WTC11 (cell line): ENCODE data around the gene HAUS6. TPM values are rescaled to one million over a fixed set of nuclear protein-coding genes. Genes with fewer than 3 reads are reported as not detected.

Source experiments
- ATAC-seq: fragments of 200-7000 bp; cut with Tn5 transposase; 2 replicates; pipeline ENCODE4 v1.10.0; 2021; ENCODE audit warnings: mild to moderate bottlenecking, moderate library complexity
- CTCF ChIA-PET: fragments of 300-600 bp; sonication (Branson Sonifier 250); formaldehyde crosslinking; loops from one replicate; lab custom pipeline; 2021; ENCODE audit warnings: antibody characterized with exemption; lab: Charles Lee
- POLR2A ChIA-PET: fragments of 350-600 bp; sonication (Branson Sonifier 250); formaldehyde crosslinking; loops from one replicate; lab custom pipeline; 2021; ENCODE audit warnings: antibody characterized with exemption; lab: Charles Lee
- DNase-seq: peaks from one replicate; pipeline ENCODE4 v3.0.0; 2021; ENCODE audit warnings: low spot score
- H3K27ac Mint-ChIP-seq: 2 replicates; pipeline ENCODE4 v1.8.0; 2021; ENCODE audit warnings: mixed read lengths
- H3K27me3 Mint-ChIP-seq: 2 replicates; pipeline ENCODE4 v1.8.0; 2021; ENCODE audit warnings: low read depth, mild to moderate bottlenecking, moderate library complexity, mixed read lengths
- H3K36me3 Mint-ChIP-seq: 2 replicates; pipeline ENCODE4 v1.8.0; 2021; ENCODE audit warnings: mixed read lengths
- H3K4me1 Mint-ChIP-seq: 2 replicates; pipeline ENCODE4 v1.8.0; 2022; ENCODE audit warnings: mixed read lengths
- H3K4me3 Mint-ChIP-seq: 2 replicates; pipeline ENCODE4 v1.8.0; 2021; ENCODE audit warnings: mild to moderate bottlenecking, moderate library complexity, mixed read lengths
- H3K9me3 Mint-ChIP-seq: 2 replicates; pipeline ENCODE4 v1.8.0; 2021; ENCODE audit warnings: mixed read lengths
- ATF1 ChIP-seq: sonication (generic); formaldehyde crosslinking; IDR thresholded peaks from 2 replicates; pipeline ENCODE4 v1.8.1; 2023; ENCODE audit warnings: mild to moderate bottlenecking, moderate library complexity, missing genetic modification reagents
- CREM ChIP-seq: sonication (generic); formaldehyde crosslinking; IDR thresholded peaks from 2 replicates; pipeline ENCODE4 v1.8.1; 2022; ENCODE audit warnings: mild to moderate bottlenecking, missing genetic modification reagents, moderate library complexity
- EMX1 ChIP-seq: fragments of 250-450 bp; sonication (Bioruptor Pico); IDR thresholded peaks from 2 replicates; pipeline ENCODE4 v1.8.0; 2021; ENCODE audit warnings: mild to moderate bottlenecking
- GABPB1 ChIP-seq: sonication (generic); formaldehyde crosslinking; IDR thresholded peaks from 2 replicates; pipeline ENCODE4 v1.8.1; 2023; ENCODE audit warnings: mild to moderate bottlenecking, missing genetic modification reagents
- NFYB ChIP-seq: sonication (generic); formaldehyde crosslinking; conservative IDR thresholded peaks from 2 replicates; pipeline ENCODE4 v1.8.0; 2022; ENCODE audit warnings: low read depth, missing genetic modification reagents
- NR2C2 ChIP-seq: sonication (generic); formaldehyde crosslinking; IDR thresholded peaks from 2 replicates; pipeline ENCODE4 v1.8.0; 2022; ENCODE audit warnings: mild to moderate bottlenecking, missing genetic modification reagents
- NR3C1 ChIP-seq: sonication (generic); formaldehyde crosslinking; conservative IDR thresholded peaks from 2 replicates; pipeline ENCODE4 v1.8.1; 2023; ENCODE audit warnings: low read depth, mild to moderate bottlenecking, missing genetic modification reagents
- RELA ChIP-seq: sonication (generic); formaldehyde crosslinking; IDR thresholded peaks from 2 replicates; pipeline ENCODE4 v1.8.1; 2022; ENCODE audit warnings: missing genetic modification reagents, mild to moderate bottlenecking, borderline replicate concordance
- RORB ChIP-seq: fragments of 250-450 bp; sonication (Bioruptor Pico); IDR thresholded peaks from 2 replicates; pipeline ENCODE4 v1.9.0; 2021; ENCODE audit warnings: mild to moderate bottlenecking
- ZNF121 ChIP-seq: sonication (generic); formaldehyde crosslinking; IDR thresholded peaks from 2 replicates; pipeline ENCODE4 v1.8.0; 2023; ENCODE audit warnings: missing genetic modification reagents
- ZNF219 ChIP-seq: sonication (generic); formaldehyde crosslinking; IDR thresholded peaks from 2 replicates; pipeline ENCODE4 v1.8.0; 2023; ENCODE audit warnings: missing genetic modification reagents, mild to moderate bottlenecking, borderline replicate concordance
- ZNF423 ChIP-seq: fragments of 250-450 bp; sonication (Bioruptor Pico); IDR thresholded peaks from 2 replicates; pipeline ENCODE4 v2.1.2; 2022; ENCODE audit warnings: mild to moderate bottlenecking, moderate library complexity
- total RNA-seq: library from RNA; stranded (reverse); gene quantifications from 3 replicates; pipeline ENCODE4 v1.2.3, GENCODE V29; 2021
- TF ChIP-seq, protein P1 (sequence below): fragments of 250-450 bp; sonication (Bioruptor Pico); IDR thresholded peaks from 2 replicates; pipeline ENCODE4 v2.1.2; 2022; ENCODE audit warnings: mild to moderate bottlenecking, moderate library complexity
- TF ChIP-seq, protein P2 (sequence below): sonication (generic); formaldehyde crosslinking; IDR thresholded peaks from 2 replicates; pipeline ENCODE4 v1.8.0; 2022; ENCODE audit warnings: mild to moderate bottlenecking, missing genetic modification reagents
- TF ChIP-seq, protein P3 (sequence below): sonication (generic); formaldehyde crosslinking; IDR thresholded peaks from 2 replicates; pipeline ENCODE4 v1.8.1; 2022; ENCODE audit warnings: low read depth, missing genetic modification reagents, borderline replicate concordance
- TF ChIP-seq, protein P4 (sequence below): sonication (generic); formaldehyde crosslinking; IDR thresholded peaks from 2 replicates; pipeline ENCODE4 v1.8.0; 2023; ENCODE audit warnings: missing genetic modification reagents, mild to moderate bottlenecking, borderline replicate concordance
- TF ChIP-seq, protein P5 (sequence below): sonication (generic); formaldehyde crosslinking; IDR thresholded peaks from 2 replicates; pipeline ENCODE4 v1.8.0; 2022; ENCODE audit warnings: mild to moderate bottlenecking, missing genetic modification reagents

The HAUS6 gene
- total RNA-seq, 1 experiment from 2014 or later: 43.3 TPM

DNA sequence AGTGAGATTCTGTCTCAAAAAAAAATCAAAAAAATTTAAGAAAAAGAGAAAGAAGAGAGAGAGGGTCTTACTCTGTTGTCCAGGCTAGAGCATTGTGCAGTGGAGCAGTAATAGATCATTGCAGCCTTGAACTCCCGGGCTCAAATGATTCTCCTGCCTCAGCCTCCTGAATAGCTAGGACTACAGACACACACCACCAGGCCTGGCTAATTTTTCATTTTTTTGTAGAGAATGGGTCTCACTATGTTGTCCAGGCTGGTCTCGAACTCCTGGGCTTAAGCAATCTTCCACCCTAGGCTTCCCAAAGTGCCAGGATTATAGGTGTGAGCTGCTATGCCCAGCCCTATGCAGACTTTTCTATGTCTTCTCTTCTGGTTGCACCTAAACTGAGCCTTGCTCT lies 28.5 kb downstream of the HAUS6 start:
- H3K27ac Mint-ChIP-seq: no peak overlapping the region
- ATAC-seq: no peak
- H3K9me3 Mint-ChIP-seq: no peaks in the 10 kb centered on the region
- H3K36me3 Mint-ChIP-seq: peaks cover 60% of the 10 kb centered on the region
- POLR2A ChIA-PET: no interaction called here
- peak; percentile 64; the same call in 1 of the 2 replicates for TF ChIP-seq ZNF121 (CRISPR knock-in tag)
- TF ChIP-seq, protein P1, sequence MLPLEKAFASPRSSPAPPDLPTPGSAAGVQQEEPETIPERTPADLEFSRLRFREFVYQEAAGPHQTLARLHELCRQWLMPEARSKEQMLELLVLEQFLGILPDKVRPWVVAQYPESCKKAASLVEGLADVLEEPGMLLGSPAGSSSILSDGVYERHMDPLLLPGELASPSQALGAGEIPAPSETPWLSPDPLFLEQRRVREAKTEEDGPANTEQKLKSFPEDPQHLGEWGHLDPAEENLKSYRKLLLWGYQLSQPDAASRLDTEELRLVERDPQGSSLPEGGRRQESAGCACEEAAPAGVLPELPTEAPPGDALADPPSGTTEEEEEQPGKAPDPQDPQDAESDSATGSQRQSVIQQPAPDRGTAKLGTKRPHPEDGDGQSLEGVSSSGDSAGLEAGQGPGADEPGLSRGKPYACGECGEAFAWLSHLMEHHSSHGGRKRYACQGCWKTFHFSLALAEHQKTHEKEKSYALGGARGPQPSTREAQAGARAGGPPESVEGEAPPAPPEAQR: no peak
- TF ChIP-seq, all 79 proteins: peak for 1
- Mint-ChIP-seq H3K4me1 (no peaks in the 10 kb centered on the region), H3K4me3 (no peak overlapping the region), H3K27me3 (no peaks in the 10 kb centered on the region)
- CTCF ChIA-PET: no interaction called here
- no peak for DNase-seq

DNA sequence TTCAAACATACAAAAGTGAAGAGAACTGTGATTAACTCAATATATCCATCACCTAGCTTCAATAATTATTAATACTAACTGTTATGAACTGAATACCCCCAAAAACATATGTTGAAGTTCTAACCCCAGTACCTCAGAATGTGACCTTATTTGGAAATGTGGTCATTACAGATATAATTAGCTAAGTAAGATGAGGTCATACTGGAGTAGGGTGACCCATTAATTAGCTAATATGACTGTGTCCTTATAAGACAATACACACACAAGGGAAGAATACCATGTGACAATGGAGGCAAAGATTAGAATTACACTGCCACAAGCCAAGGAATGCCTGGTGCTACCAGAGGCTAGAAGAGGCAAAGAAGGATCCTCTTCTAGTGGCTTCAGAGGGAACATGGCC lies 45.7 kb downstream of the HAUS6 start:
- H3K27me3 Mint-ChIP-seq: no peaks in the 10 kb centered on the region
- no peaks in the 10 kb centered on the region for H3K9me3 Mint-ChIP-seq
- DNase-seq (no peak), ATAC-seq (no peak)
- peak overlapping the region; percentile 19; the same call in 1 of the 2 replicates for H3K27ac Mint-ChIP-seq
- H3K4me1 Mint-ChIP-seq: peaks cover 21% of the 10 kb centered on the region
- H3K36me3 Mint-ChIP-seq: peaks cover 62% of the 10 kb centered on the region
- ChIA-PET POLR2A (no interaction called here), CTCF (interaction anchor here (1.0 kb wide), 1 partner anchor 408 kb away, joined by 3 read pairs; no protein-coding TSS in a partner anchor)
- TF ChIP-seq, protein P1: no peak
- TF ChIP-seq NR2C2: no peak
- TF ChIP-seq CREM (CRISPR knock-in tag): no peak
- TF ChIP-seq EMX1: no peak
- TF ChIP-seq, protein P2, sequence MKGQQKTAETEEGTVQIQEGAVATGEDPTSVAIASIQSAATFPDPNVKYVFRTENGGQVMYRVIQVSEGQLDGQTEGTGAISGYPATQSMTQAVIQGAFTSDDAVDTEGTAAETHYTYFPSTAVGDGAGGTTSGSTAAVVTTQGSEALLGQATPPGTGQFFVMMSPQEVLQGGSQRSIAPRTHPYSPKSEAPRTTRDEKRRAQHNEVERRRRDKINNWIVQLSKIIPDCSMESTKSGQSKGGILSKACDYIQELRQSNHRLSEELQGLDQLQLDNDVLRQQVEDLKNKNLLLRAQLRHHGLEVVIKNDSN (CRISPR knock-in tag): no peak
- TF ChIP-seq ZNF219 (CRISPR knock-in tag): no peak
- TF ChIP-seq, protein P3, sequence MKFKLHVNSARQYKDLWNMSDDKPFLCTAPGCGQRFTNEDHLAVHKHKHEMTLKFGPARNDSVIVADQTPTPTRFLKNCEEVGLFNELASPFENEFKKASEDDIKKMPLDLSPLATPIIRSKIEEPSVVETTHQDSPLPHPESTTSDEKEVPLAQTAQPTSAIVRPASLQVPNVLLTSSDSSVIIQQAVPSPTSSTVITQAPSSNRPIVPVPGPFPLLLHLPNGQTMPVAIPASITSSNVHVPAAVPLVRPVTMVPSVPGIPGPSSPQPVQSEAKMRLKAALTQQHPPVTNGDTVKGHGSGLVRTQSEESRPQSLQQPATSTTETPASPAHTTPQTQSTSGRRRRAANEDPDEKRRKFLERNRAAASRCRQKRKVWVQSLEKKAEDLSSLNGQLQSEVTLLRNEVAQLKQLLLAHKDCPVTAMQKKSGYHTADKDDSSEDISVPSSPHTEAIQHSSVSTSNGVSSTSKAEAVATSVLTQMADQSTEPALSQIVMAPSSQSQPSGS: no peak
- TF ChIP-seq RORB (CRISPR knock-in tag): no peak
- no peak for TF ChIP-seq NFYB (CRISPR knock-in tag)
- TF ChIP-seq RELA (CRISPR knock-in tag): no peak
- no peak for TF ChIP-seq ZNF423 (CRISPR knock-in tag)
- H3K4me3 Mint-ChIP-seq: no peak overlapping the region

DNA sequence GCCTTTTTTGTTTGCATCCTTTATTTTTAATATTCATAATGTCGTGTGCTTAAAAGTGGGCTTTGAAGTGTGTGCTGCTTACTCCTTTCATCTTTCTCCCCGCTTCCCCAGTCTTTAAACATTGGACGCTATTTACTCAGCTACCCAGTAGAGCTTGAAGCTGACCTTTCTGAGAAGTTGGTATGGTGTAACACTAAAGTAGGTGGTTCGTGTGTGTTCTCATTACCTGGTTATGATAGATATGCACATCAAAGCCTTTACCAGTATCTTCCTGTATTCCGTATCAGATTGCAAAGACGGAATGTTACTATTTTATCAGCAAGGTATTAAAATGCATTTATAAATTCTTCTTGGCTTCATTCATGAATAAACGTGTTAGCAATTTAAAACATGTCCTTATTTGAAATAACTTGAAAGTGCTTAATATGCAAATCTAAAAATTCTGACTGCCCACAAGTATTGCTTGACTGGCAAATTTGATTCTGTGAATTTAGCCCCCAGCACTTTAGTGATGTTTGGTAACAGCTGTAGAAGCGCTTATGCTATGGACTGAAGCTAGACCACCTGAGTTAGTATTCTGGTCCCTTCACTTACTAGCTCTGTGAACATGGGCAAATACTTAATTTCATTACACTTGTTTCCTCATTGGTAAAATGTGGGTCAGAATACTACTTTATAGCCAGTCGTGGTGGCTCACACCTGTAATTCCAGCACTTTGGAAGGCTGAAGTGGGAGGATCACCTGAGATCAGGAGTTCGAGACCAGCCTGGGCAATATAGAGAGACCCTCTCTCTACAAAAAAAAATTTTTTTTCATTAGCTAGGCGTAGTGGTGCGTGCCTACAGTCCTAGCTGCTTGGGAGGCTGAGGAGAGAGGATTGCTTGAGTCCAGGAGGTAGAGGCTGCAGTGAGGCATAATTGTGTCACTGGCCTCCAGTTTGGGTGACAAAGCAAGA lies 51.8 kb downstream of the HAUS6 start:
- H3K4me1 Mint-ChIP-seq: peaks cover 44% of the 10 kb centered on the region
- no peaks in the 10 kb centered on the region for H3K9me3 Mint-ChIP-seq
- DNase-seq (no peak), ATAC-seq (no peak)
- no peak overlapping the region for H3K27ac Mint-ChIP-seq
- no peaks in the 10 kb centered on the region for H3K27me3 Mint-ChIP-seq
- CTCF ChIA-PET: interaction anchor here (0.9 to 7.3 kb wide), 3 partner anchors 123 to 414 kb away, joined by 3 to 58 read pairs (median 37); no protein-coding TSS in a partner anchor
- peak overlapping the region; percentile 87 for H3K4me3 Mint-ChIP-seq
- POLR2A ChIA-PET: interaction anchor here (0.6 to 1.8 kb wide), 4 partner anchors 179 to 1603 kb away, joined by 3 to 8 read pairs (median 5); partner anchors contain the start of gene DENND4C
- peaks cover 3% of the 10 kb centered on the region for H3K36me3 Mint-ChIP-seq
- TF ChIP-seq ATF1 (CRISPR knock-in tag) (no peak), EMX1 (no peak), GABPB1 (CRISPR knock-in tag) (0 out of 2 replicates have a peak, but pooled peaks have one; percentile 29), NR3C1 (no peak)
- TF ChIP-seq, protein P4, sequence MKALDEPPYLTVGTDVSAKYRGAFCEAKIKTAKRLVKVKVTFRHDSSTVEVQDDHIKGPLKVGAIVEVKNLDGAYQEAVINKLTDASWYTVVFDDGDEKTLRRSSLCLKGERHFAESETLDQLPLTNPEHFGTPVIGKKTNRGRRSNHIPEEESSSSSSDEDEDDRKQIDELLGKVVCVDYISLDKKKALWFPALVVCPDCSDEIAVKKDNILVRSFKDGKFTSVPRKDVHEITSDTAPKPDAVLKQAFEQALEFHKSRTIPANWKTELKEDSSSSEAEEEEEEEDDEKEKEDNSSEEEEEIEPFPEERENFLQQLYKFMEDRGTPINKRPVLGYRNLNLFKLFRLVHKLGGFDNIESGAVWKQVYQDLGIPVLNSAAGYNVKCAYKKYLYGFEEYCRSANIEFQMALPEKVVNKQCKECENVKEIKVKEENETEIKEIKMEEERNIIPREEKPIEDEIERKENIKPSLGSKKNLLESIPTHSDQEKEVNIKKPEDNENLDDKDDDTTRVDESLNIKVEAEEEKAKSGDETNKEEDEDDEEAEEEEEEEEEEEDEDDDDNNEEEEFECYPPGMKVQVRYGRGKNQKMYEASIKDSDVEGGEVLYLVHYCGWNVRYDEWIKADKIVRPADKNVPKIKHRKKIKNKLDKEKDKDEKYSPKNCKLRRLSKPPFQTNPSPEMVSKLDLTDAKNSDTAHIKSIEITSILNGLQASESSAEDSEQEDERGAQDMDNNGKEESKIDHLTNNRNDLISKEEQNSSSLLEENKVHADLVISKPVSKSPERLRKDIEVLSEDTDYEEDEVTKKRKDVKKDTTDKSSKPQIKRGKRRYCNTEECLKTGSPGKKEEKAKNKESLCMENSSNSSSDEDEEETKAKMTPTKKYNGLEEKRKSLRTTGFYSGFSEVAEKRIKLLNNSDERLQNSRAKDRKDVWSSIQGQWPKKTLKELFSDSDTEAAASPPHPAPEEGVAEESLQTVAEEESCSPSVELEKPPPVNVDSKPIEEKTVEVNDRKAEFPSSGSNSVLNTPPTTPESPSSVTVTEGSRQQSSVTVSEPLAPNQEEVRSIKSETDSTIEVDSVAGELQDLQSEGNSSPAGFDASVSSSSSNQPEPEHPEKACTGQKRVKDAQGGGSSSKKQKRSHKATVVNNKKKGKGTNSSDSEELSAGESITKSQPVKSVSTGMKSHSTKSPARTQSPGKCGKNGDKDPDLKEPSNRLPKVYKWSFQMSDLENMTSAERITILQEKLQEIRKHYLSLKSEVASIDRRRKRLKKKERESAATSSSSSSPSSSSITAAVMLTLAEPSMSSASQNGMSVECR: no peak
- TF ChIP-seq, protein P5, sequence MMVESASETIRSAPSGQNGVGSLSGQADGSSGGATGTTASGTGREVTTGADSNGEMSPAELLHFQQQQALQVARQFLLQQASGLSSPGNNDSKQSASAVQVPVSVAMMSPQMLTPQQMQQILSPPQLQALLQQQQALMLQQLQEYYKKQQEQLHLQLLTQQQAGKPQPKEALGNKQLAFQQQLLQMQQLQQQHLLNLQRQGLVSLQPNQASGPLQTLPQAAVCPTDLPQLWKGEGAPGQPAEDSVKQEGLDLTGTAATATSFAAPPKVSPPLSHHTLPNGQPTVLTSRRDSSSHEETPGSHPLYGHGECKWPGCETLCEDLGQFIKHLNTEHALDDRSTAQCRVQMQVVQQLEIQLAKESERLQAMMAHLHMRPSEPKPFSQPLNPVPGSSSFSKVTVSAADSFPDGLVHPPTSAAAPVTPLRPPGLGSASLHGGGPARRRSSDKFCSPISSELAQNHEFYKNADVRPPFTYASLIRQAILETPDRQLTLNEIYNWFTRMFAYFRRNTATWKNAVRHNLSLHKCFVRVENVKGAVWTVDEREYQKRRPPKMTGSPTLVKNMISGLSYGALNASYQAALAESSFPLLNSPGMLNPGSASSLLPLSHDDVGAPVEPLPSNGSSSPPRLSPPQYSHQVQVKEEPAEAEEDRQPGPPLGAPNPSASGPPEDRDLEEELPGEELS (CRISPR knock-in tag): no peak
